Fibroblast of mammary gland (primary cell): ENCODE data around the gene GATM.

Source experiments
- DNase-seq: peaks from one replicate; pipeline ENCODE4 v3.0.0-alpha.2; 2010; ENCODE audit warnings: low read depth
- H3K4me3 ChIP-seq: 2 replicates; pipeline ENCODE4 v1.5.1; 2011; ENCODE audit warnings: low read depth, mild to moderate bottlenecking, low read length, moderate library complexity; ENCODE audit not compliant: control insufficient read depth
- TF ChIP-seq, protein P1 (sequence below): conservative IDR thresholded peaks from 2 replicates; pipeline ENCODE4 v1.5.1; 2011; ENCODE audit warnings: low read depth, low read length, inconsistent platforms; ENCODE audit not compliant: control insufficient read depth, insufficient read depth

GATM gene

DNA sequence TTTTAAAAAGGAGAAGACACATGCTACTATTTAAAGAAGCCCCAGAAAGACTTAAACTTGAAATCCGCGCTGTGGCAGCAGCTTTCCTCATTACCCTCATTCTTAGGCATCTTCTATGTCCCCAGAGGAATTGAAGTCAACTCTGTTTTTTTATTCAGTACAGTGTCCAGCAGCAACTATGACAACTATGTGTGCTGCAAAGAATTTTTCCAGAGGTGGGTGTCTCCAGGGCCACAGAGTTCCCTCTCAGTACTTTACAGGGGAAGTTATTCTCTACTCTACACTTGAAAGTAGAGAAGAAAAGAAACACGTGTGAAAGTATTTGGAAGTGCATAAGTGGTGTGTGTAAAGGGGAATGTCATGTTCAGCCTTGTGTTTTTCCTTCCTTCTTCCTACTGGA lies 32.0 kb downstream of the GATM start:
- H3K4me3 ChIP-seq: no peak overlapping the region
- DNase-seq: no peak
- TF ChIP-seq, protein P1, sequence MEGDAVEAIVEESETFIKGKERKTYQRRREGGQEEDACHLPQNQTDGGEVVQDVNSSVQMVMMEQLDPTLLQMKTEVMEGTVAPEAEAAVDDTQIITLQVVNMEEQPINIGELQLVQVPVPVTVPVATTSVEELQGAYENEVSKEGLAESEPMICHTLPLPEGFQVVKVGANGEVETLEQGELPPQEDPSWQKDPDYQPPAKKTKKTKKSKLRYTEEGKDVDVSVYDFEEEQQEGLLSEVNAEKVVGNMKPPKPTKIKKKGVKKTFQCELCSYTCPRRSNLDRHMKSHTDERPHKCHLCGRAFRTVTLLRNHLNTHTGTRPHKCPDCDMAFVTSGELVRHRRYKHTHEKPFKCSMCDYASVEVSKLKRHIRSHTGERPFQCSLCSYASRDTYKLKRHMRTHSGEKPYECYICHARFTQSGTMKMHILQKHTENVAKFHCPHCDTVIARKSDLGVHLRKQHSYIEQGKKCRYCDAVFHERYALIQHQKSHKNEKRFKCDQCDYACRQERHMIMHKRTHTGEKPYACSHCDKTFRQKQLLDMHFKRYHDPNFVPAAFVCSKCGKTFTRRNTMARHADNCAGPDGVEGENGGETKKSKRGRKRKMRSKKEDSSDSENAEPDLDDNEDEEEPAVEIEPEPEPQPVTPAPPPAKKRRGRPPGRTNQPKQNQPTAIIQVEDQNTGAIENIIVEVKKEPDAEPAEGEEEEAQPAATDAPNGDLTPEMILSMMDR: no peak

DNA sequence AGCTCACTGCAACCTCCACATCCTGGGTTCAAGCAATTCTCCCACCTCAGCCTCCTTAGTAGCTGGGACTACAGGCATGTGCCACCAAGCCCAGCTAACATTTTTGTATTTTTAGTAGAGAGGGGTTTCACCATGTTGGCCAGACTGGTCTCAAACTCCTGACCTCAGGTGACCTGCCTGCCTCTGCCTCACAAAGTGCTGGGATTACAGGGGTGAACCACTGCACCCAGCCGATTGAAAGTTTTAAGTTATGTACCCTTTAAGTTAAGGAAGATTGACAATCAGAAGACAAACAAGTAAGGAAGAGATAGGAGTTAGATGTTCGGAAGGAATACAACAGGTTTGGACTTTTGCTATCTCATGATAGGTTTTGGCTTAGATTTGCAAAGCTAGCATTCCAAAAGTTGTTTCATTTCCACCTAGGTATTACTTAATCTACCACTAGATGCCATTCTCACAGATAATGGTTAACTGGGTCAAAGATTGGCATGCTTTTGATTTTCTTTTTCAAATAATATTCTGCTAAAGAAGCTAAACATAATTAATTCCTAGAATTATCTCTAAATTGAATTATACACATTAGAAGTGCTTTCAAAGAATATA lies 35.0 kb downstream of the GATM start:
- TF ChIP-seq, protein P1: no peak
- no peak for DNase-seq
- H3K4me3 ChIP-seq: no peak overlapping the region

DNA sequence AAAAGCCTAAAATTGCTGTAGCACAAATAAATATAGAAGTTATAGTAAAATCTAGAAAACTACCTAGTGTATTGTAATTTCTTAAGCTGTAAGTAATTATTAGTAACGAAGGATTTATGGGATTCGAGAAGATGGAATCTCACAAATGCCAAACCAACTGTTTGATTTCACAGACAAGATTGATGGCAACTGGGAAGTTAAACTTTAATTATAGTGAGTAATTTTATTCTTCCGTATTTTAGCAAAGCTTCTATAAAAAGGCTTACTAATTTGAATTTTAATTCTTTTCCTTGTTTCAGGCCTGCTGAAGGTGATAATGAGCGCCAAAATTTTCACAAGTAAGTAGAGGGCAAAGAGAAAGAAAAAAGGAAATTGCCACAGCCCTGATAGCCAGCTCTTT lies 36.6 kb downstream of the GATM start:
- TF ChIP-seq, protein P1: no peak
- DNase-seq: no peak
- H3K4me3 ChIP-seq: no peak overlapping the region

DNA sequence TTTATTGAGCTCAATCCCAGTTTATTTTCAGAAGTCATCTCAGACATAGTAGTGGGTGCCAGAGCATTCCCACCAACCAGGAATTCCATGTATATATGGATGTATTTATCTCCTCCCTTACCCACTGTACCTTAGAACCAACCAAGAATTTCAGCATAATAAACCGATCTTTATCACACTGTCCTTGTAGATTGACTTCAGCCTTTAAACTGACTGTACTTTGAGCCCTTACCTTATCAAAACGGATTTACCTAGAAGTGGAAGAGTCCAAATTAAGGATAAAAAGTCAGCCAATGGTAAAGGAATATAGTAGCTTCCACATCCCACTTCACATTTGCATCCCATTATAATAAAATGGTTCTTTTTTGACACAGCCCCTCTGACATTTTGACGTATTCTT lies 37.9 kb downstream of the GATM start:
- TF ChIP-seq, protein P1: no peak
- DNase-seq: no peak
- no peak overlapping the region for H3K4me3 ChIP-seq

DNA sequence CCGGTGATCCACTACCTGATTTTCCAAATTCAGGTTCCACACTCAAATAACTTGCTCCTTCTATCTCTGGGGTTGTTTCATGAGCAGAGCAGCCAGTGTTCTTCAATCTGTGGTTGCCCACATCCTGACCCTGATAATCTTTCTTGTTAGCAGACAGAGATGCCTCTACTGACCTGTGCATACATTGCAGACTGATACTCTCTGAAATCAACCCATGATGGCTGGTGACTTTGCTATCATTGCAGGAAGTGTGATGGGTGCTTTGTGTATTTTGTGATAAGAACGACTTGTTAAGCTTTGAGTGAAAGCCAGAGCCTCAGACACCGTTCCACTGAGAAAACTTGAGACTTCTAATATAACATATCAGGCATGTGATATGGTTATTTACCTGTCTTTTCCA lies 39.9 kb downstream of the GATM start:
- DNase-seq: no peak
- H3K4me3 ChIP-seq: no peak overlapping the region
- TF ChIP-seq, protein P1: no peak

DNA sequence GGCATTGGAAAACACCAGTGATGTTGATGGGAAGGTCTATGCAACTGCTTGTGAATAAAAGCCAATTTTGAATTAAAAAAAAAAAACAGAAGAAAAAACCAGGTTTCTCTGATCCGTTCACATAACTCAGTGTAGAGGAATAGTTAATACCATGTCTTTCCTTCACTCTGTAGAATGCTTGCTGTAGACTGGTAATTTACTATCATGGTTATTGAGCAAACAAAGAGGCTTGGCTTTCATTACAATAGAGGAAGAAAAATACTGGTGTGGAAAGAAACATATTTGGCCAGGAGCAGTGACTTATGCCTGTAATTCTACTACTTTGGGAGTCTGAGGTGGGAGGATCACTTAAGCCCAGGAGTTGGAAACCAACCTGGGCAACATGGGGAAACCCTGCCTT lies 41.1 kb downstream of the GATM start:
- no peak for DNase-seq

DNA sequence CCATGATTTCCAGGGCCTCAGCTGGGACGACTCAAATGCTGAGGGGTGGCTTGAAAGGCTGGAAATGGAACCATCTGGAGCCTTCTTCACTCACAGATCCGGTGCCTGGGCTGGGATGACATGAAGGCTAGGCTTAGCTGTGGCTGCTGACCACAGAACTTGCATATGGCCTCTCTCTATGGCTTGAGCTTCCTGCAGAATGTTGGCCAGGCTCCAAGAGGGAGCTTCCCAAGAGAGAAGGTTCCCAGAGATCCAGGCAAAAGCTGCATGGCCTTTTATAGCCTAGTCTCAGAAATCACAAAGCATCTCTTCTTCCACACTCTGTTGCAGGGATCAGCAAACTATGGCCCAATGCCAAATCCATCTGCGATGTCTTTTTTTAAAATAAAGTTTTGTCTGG lies 44.8 kb downstream of the GATM start:
- TF ChIP-seq, protein P1: no peak
- DNase-seq: peak; percentile 38
- no peak overlapping the region for H3K4me3 ChIP-seq

More for the DNA sequence above, 41.1 kb downstream of the GATM start:
- TF ChIP-seq, protein P1: no peak
- H3K4me3 ChIP-seq: no peak overlapping the region
